ENCODE results near the gene MED25.

The MED25 gene

GRCh38 chr19:49823472-49823871 lies 5.4 kb downstream of the MED25 start:
- no peak for TF ChIP-seq POU2F2 (IDR thresholded peaks at IDR 0.05; ENCODE audit: low read depth, low read length)
- TF ChIP-seq TAF1 (IDR thresholded peaks at IDR 0.05; ENCODE audit: low read depth, low read length), result no peak
- TF ChIP-seq SPI1 (IDR thresholded peaks at IDR 0.05; ENCODE audit: low read depth, low read length), result no peak
- TF ChIP-seq POLR2AphosphoS5 (IDR thresholded peaks at IDR 0.05; ENCODE audit: low read depth, low read length), result no peak
- TF ChIP-seq PAX5 (IDR thresholded peaks at IDR 0.05; ENCODE audit: insufficient read depth, low read length, severe bottlenecking), result no peak
- no peak for TF ChIP-seq POLR2A (IDR thresholded peaks at IDR 0.05; ENCODE audit: low read depth, low read length)
- FAIRE-seq (peak; percentile 71), DNase-seq (ENCODE audit: insufficient read length, low spot score) (no peak)

DNA sequence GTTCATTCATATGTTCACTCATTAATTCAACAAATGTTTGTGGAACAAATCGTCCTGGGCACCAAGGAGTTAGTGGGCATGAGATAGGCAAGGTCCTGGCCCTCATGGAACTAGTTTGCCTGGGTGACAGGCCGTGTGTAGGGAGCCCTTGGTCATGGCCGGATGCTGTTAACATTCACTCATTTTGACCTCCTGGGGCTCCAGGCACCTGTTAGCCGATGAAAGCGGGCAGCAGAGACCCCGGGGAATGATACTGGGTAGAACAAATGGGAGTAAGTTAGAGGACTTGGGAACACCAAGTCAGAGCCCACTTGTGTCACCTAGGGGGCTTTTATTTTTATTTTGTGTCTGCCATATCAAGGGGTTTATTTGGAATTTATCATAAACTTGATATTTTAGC lies 6.6 kb downstream of the MED25 start:
- FAIRE-seq, result no peak
- no peak for TF ChIP-seq SPI1 (IDR thresholded peaks at IDR 0.05; ENCODE audit: low read depth, low read length)
- no peak for TF ChIP-seq POLR2AphosphoS5 (IDR thresholded peaks at IDR 0.05; ENCODE audit: low read depth, low read length)
- no peak for TF ChIP-seq POU2F2 (IDR thresholded peaks at IDR 0.05; ENCODE audit: low read depth, low read length)
- TF ChIP-seq POLR2A (IDR thresholded peaks at IDR 0.05; ENCODE audit: low read depth, low read length), result no peak
- no peak for TF ChIP-seq PAX5 (IDR thresholded peaks at IDR 0.05; ENCODE audit: insufficient read depth, low read length, severe bottlenecking)
- no peak for TF ChIP-seq TAF1 (IDR thresholded peaks at IDR 0.05; ENCODE audit: low read depth, low read length)
- no peak for DNase-seq (ENCODE audit: insufficient read length, low spot score)

GRCh38 chr19:49827034-49827433 lies 8.9 kb downstream of the MED25 start:
- no peak for DNase-seq (ENCODE audit: insufficient read length, low spot score)
- FAIRE-seq, result no peak
- TF ChIP-seq POLR2A (IDR thresholded peaks at IDR 0.05; ENCODE audit: low read depth, low read length) (no peak), SPI1 (IDR thresholded peaks at IDR 0.05; ENCODE audit: low read depth, low read length) (no peak), POLR2AphosphoS5 (IDR thresholded peaks at IDR 0.05; ENCODE audit: low read depth, low read length) (no peak), POU2F2 (IDR thresholded peaks at IDR 0.05; ENCODE audit: low read depth, low read length) (no peak)

DNA sequence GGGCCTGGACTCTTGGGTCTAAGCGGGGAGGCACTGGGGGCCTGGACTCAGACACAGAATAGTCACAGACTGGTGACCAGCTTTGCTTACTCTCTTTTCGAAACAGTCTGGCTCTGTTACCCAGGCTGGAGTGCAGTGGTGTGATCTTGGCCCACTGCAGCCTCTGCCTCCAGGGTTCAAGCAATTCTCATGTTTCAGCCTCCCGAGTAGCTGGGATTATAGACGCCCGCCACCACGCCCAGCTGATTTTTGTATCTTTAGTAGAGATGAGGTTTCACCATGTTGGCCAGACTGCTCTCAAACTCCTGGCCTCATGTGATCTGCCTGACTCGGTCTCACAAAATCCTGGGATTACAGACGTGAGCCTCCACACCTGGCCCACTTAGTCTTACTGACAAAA lies 11.1 kb downstream of the MED25 start:
- FAIRE-seq (no peak), DNase-seq (ENCODE audit: insufficient read length, low spot score) (no peak)
- TF ChIP-seq POLR2AphosphoS5 (IDR thresholded peaks at IDR 0.05; ENCODE audit: low read depth, low read length) (no peak), TAF1 (IDR thresholded peaks at IDR 0.05; ENCODE audit: low read depth, low read length) (no peak), POU2F2 (IDR thresholded peaks at IDR 0.05; ENCODE audit: low read depth, low read length) (no peak), PAX5 (IDR thresholded peaks at IDR 0.05; ENCODE audit: insufficient read depth, low read length, severe bottlenecking) (no peak)

- no peak for DNase-seq (ENCODE audit: insufficient read length, low spot score)
- TF ChIP-seq POU2F2 (IDR thresholded peaks at IDR 0.05; ENCODE audit: low read depth, low read length) (no peak), POLR2A (IDR thresholded peaks at IDR 0.05; ENCODE audit: low read depth, low read length) (no peak), PAX5 (IDR thresholded peaks at IDR 0.05; ENCODE audit: insufficient read depth, low read length, severe bottlenecking) (no peak), POLR2AphosphoS5 (IDR thresholded peaks at IDR 0.05; ENCODE audit: low read depth, low read length) (no peak), SPI1 (IDR thresholded peaks at IDR 0.05; ENCODE audit: low read depth, low read length) (no peak), TAF1 (IDR thresholded peaks at IDR 0.05; ENCODE audit: low read depth, low read length) (no peak)
- FAIRE-seq, result no peak
These were observed 11.6 kb downstream of the MED25 start for GRCh38 chr19:49829721-49830120.

GRCh38 chr19:49830766-49831165 lies 12.7 kb downstream of the MED25 start:
- DNase-seq (ENCODE audit: insufficient read length, low spot score) (no peak), FAIRE-seq (no peak)
- no peak for TF ChIP-seq POLR2A (IDR thresholded peaks at IDR 0.05; ENCODE audit: low read depth, low read length)
- no peak for TF ChIP-seq POLR2AphosphoS5 (IDR thresholded peaks at IDR 0.05; ENCODE audit: low read depth, low read length)
- TF ChIP-seq PAX5 (IDR thresholded peaks at IDR 0.05; ENCODE audit: insufficient read depth, low read length, severe bottlenecking), result no peak
- no peak for TF ChIP-seq POU2F2 (IDR thresholded peaks at IDR 0.05; ENCODE audit: low read depth, low read length)
- no peak for TF ChIP-seq SPI1 (IDR thresholded peaks at IDR 0.05; ENCODE audit: low read depth, low read length)
- TF ChIP-seq TAF1 (IDR thresholded peaks at IDR 0.05; ENCODE audit: low read depth, low read length), result no peak

GRCh38 chr19:49831592-49831991 lies 13.5 kb downstream of the MED25 start:
- no peak for TF ChIP-seq PAX5 (IDR thresholded peaks at IDR 0.05; ENCODE audit: insufficient read depth, low read length, severe bottlenecking)
- FAIRE-seq (no peak), DNase-seq (ENCODE audit: insufficient read length, low spot score) (no peak)

GRCh38 chr19:49832556-49832955 lies 14.5 kb downstream of the MED25 start:
- TF ChIP-seq TAF1 (IDR thresholded peaks at IDR 0.05; ENCODE audit: low read depth, low read length) (no peak), POLR2A (IDR thresholded peaks at IDR 0.05; ENCODE audit: low read depth, low read length) (no peak), PAX5 (IDR thresholded peaks at IDR 0.05; ENCODE audit: insufficient read depth, low read length, severe bottlenecking) (no peak), POU2F2 (IDR thresholded peaks at IDR 0.05; ENCODE audit: low read depth, low read length) (no peak), POLR2AphosphoS5 (IDR thresholded peaks at IDR 0.05; ENCODE audit: low read depth, low read length) (no peak), SPI1 (IDR thresholded peaks at IDR 0.05; ENCODE audit: low read depth, low read length) (no peak)
- DNase-seq (ENCODE audit: insufficient read length, low spot score) (no peak), FAIRE-seq (no peak)

DNA sequence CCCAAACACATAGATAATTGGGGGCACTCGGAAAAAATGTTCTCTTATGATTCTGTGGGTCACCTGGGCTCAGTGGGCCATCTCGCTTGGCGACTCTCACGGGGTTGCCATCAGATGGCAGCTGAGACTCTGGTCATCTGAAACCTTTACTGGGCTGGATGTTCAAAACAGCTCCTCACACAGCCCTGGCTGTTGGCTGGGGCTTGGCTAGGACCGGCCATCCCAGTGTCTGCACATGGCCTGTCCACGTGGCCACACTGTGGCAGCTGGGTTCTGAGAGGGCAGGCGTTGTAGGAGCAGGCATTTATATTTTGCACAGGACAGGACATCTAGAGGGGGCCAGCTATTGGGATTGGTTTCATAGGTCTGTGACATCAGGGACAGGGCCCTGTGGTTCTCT lies 15.5 kb downstream of the MED25 start:
- DNase-seq (ENCODE audit: insufficient read length, low spot score) (no peak), FAIRE-seq (no peak)
- TF ChIP-seq PAX5 (IDR thresholded peaks at IDR 0.05; ENCODE audit: insufficient read depth, low read length, severe bottlenecking) (no peak), POU2F2 (IDR thresholded peaks at IDR 0.05; ENCODE audit: low read depth, low read length) (no peak), SPI1 (IDR thresholded peaks at IDR 0.05; ENCODE audit: low read depth, low read length) (no peak), POLR2A (IDR thresholded peaks at IDR 0.05; ENCODE audit: low read depth, low read length) (no peak)

DNA sequence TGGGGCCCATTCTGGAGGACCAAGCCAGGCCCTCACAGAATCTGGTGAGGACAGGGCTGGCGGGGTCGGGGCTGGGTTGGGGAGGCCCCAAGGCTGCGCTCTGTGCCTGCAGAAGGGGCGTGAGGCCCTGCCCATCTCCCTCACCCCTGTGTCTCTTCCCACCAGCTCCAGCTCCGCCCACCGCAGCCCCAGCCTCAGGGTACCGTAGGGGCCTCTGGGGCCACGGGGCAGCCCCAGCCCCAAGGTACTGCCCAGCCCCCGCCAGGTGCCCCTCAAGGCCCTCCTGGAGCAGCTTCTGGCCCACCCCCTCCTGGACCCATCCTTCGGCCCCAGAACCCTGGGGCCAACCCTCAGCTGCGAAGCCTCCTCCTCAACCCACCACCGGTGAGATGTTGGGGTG lies 17.5 kb downstream of the MED25 start:
- DNase-seq (ENCODE audit: insufficient read length, low spot score), result no peak
- TF ChIP-seq POLR2A (IDR thresholded peaks at IDR 0.05; ENCODE audit: low read depth, low read length) (no peak), POU2F2 (IDR thresholded peaks at IDR 0.05; ENCODE audit: low read depth, low read length) (no peak), POLR2AphosphoS5 (IDR thresholded peaks at IDR 0.05; ENCODE audit: low read depth, low read length) (no peak), PAX5 (IDR thresholded peaks at IDR 0.05; ENCODE audit: insufficient read depth, low read length, severe bottlenecking) (no peak), SPI1 (IDR thresholded peaks at IDR 0.05; ENCODE audit: low read depth, low read length) (no peak), TAF1 (IDR thresholded peaks at IDR 0.05; ENCODE audit: low read depth, low read length) (no peak)
- FAIRE-seq, result no peak
